Kasumi-1 (cell line): ENCODE data around the gene MPP7.

Source experiments
- DNase-seq, 2 experiments: peaks; one replicate each; lab custom pipeline; 2025; lab: John Stamatoyannopoulos, UW

The MPP7 gene

GRCh38 chr10:28266449-28267224, 36.2 kb downstream of the MPP7 start:
- DNase-seq, result no peak

GRCh38 chr10:28263136-28263857, 39.6 kb downstream of the MPP7 start:
- no peak for DNase-seq

DNA sequence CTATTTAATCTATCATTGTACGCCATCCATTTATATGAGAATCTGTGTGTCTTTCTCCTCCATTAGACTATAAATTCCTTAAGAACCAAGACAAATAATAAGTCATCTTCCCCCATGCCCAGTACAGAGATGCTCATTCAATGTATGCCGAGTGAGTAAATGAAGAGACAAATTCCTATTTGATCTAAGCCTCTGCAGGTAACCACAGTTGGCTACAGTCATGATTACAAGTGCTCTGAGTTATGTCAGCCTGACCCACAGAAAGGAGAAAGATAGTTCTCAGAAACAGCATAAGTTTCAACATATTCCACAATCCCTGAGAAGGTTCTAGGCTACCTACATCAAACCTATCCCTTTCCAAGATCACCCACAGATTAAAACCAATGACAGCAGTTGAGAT, 46.1 kb downstream of the MPP7 start:
- DNase-seq, result no peak

DNA sequence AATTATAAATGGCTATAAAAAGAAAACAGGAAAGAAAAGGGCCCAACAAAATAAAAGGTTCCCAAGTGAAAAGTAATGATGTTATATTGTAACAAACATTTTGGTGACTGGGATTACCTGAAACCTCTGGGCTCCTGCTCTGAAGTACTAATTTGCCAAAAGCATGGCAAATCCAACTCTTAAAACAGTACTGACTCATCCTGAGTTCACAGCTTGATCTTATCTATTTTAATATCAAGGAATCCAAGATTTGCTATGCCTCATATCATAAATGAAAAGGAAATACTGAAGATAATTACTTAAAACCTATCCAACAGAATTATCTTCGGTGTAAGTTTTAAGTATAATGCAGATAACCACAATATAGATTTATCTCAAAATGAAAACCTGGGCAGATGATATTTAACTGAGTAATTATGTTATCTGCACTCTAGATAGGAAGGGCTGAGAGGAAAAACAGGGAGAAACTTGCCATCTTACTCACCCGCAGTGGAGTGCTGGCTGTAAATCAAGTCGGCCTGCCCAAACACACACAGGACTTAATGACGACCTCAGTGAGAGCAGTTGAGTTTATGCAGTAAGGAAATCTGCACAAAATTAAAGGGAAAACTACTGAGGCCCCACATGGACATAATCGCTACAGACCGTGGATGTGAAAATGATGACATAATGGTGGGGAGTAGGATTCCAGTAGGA, 48.4 kb downstream of the MPP7 start:
- DNase-seq, result no peak

GRCh38 chr10:28253169-28253785, 49.6 kb downstream of the MPP7 start:
- DNase-seq, result no peak
